GM10248 (cell line): ENCODE data around the gene RASA3.

Experiments used
- CTCF ChIA-PET: fragments of 300-600 bp; sonication (Branson Sonifier 250); formaldehyde crosslinking; extraction: SDS; loops from one replicate; lab custom pipeline; 2021; ENCODE audit warnings: antibody characterized with exemption; lab: Yijun Ruan, JAX
- POLR2A ChIA-PET: fragments of 350-650 bp; sonication (Branson Sonifier 250); formaldehyde crosslinking; extraction: SDS; loops from one replicate; lab custom pipeline; 2020; ENCODE audit warnings: antibody characterized with exemption; lab: Yijun Ruan, JAX
- DNase-seq: peaks from one replicate; pipeline ENCODE4 v3.0.0; 2012; ENCODE audit errors: extremely low spot score
- CTCF ChIP-seq: IDR thresholded peaks from 2 replicates; pipeline ENCODE4 v1.5.1; 2012; ENCODE audit warnings: mild to moderate bottlenecking, low read depth; ENCODE audit errors: extremely low read depth, missing control alignments, control extremely low read depth

Gene RASA3

GRCh38 chr13:114010401-114011101 lies 121.9 kb downstream of the RASA3 start:
- DNase-seq, result no peak
- CTCF ChIA-PET, result no interaction called here
- TF ChIP-seq CTCF, result no peak
- POLR2A ChIA-PET, result no interaction called here

- DNase-seq, result no peak
Measured at GRCh38 chr13:114009590-114010400, 122.6 kb downstream of the RASA3 start.

GRCh38 chr13:114008964-114009589 lies 123.3 kb downstream of the RASA3 start:
- CTCF ChIA-PET, result no interaction called here
- TF ChIP-seq CTCF, result no peak

More at GRCh38 chr13:114009590-114010400, 122.6 kb downstream of the RASA3 start:
- ChIA-PET POLR2A (no interaction called here), CTCF (no interaction called here)
- no peak for TF ChIP-seq CTCF

GRCh38 chr13:114007566-114007965 lies 124.9 kb downstream of the RASA3 start:
- TF ChIP-seq CTCF, result no peak
- no peak for DNase-seq
- CTCF ChIA-PET, result no interaction called here
- POLR2A ChIA-PET, result no interaction called here

More at GRCh38 chr13:114008964-114009589, 123.3 kb downstream of the RASA3 start:
- POLR2A ChIA-PET, result no interaction called here
- no peak for DNase-seq

- TF ChIP-seq CTCF, result no peak
- ChIA-PET POLR2A (no interaction called here), CTCF (no interaction called here)
- no peak for DNase-seq
Measured at GRCh38 chr13:114005206-114005724, 127.2 kb downstream of the RASA3 start.
